Measurements from ENCODE around the gene PACS2. TPM values are rescaled to one million over a fixed set of nuclear protein-coding genes. Genes with fewer than 3 reads are reported as not detected.

The PACS2 gene
- total RNA-seq, 2 experiments from 2014 or later = 26.7 to 30.4 TPM

GRCh38 chr14:105436891-105437722 lies 122.6 kb downstream of the PACS2 start:
- Mint-ChIP-seq H3K9me3 (no peaks in the 10 kb centered on the region), H3K36me3 (ENCODE audit: low read depth) (peaks cover 4% of the 10 kb centered on the region), H3K4me3 (no peak overlapping the region), H3K27ac (no peak overlapping the region), H3K27me3 (no peaks in the 10 kb centered on the region), H3K4me1 (ENCODE audit: low read depth) (peaks cover 6% of the 10 kb centered on the region)
- POLR2A ChIA-PET = interaction anchor here (1.6 kb wide), 1 partner anchor 15 kb away, joined by 4 read pairs; no protein-coding TSS in a partner anchor
- no peak for TF ChIP-seq CTCF (IDR thresholded peaks at IDR 0.05)
- no peak for ATAC-seq
- DNase-seq = no peak
- CTCF ChIA-PET = interaction anchor here (1.6 kb wide), 1 partner anchor 66 kb away, joined by 5 read pairs; no protein-coding TSS in a partner anchor
- intact Hi-C loops (cut with micrococcal nuclease) = no loop called here

GRCh38 chr14:105437723-105438500 lies 123.4 kb downstream of the PACS2 start:
- POLR2A ChIA-PET = no interaction called here
- H3K4me3 Mint-ChIP-seq = no peak overlapping the region

GRCh38 chr14:105439179-105439578 lies 124.6 kb downstream of the PACS2 start:
- Mint-ChIP-seq H3K27me3 (no peaks in the 10 kb centered on the region), H3K27ac (no peak overlapping the region), H3K4me1 (ENCODE audit: low read depth) (peaks cover 6% of the 10 kb centered on the region), H3K9me3 (no peaks in the 10 kb centered on the region), H3K36me3 (ENCODE audit: low read depth) (peaks cover 9% of the 10 kb centered on the region), H3K4me3 (no peak overlapping the region)
- POLR2A ChIA-PET = no interaction called here
- DNase-seq = no peak
- TF ChIP-seq CTCF (IDR thresholded peaks at IDR 0.05) = no peak
- CTCF ChIA-PET = no interaction called here
- intact Hi-C loops (cut with micrococcal nuclease) = no loop called here
- ATAC-seq = no peak

More at GRCh38 chr14:105437723-105438500, 123.4 kb downstream of the PACS2 start:
- H3K4me1 Mint-ChIP-seq (ENCODE audit: low read depth) = peaks cover 6% of the 10 kb centered on the region
- H3K9me3 Mint-ChIP-seq = no peaks in the 10 kb centered on the region
- ATAC-seq = no peak
- no peak for TF ChIP-seq CTCF (IDR thresholded peaks at IDR 0.05)
- CTCF ChIA-PET = no interaction called here
- no peak overlapping the region for H3K27ac Mint-ChIP-seq
- peaks cover 9% of the 10 kb centered on the region for H3K36me3 Mint-ChIP-seq (ENCODE audit: low read depth)
- H3K27me3 Mint-ChIP-seq = no peaks in the 10 kb centered on the region
- no peak for DNase-seq
- intact Hi-C loops (cut with micrococcal nuclease) = no loop called here

- ATAC-seq (no peak), DNase-seq (no peak)
- ChIA-PET POLR2A (no interaction called here), CTCF (no interaction called here)
- Mint-ChIP-seq H3K4me1 (ENCODE audit: low read depth) (peaks cover 6% of the 10 kb centered on the region), H3K4me3 (no peak overlapping the region), H3K9me3 (no peaks in the 10 kb centered on the region), H3K36me3 (ENCODE audit: low read depth) (peaks cover 9% of the 10 kb centered on the region), H3K27ac (no peak overlapping the region), H3K27me3 (no peaks in the 10 kb centered on the region)
- no peak for TF ChIP-seq CTCF (IDR thresholded peaks at IDR 0.05)
- intact Hi-C loops (cut with micrococcal nuclease) = loop anchor here (10.0 kb wide), 1 partner anchor 65 kb away; no protein-coding TSS in a partner anchor
These were observed 125.4 kb downstream of the PACS2 start for GRCh38 chr14:105439710-105440553.

Measured in activated CD8-positive, alpha-beta T cell treated with anti-CD3 and anti-CD28 coated beads for 36 hours (primary cell).